ENCODE measurements around the gene ENO3. TPM values are rescaled to one million over a fixed set of nuclear protein-coding genes. Genes with fewer than 3 reads are reported as not detected.
A peak's percentile ranks its signal among the peaks of the same experiment; 100 is the strongest.

The ENO3 gene
- total RNA-seq, 4 donors from 2014 or later: 2.8 to 3.7 (median 3.6) TPM; not detected in 1

DNA sequence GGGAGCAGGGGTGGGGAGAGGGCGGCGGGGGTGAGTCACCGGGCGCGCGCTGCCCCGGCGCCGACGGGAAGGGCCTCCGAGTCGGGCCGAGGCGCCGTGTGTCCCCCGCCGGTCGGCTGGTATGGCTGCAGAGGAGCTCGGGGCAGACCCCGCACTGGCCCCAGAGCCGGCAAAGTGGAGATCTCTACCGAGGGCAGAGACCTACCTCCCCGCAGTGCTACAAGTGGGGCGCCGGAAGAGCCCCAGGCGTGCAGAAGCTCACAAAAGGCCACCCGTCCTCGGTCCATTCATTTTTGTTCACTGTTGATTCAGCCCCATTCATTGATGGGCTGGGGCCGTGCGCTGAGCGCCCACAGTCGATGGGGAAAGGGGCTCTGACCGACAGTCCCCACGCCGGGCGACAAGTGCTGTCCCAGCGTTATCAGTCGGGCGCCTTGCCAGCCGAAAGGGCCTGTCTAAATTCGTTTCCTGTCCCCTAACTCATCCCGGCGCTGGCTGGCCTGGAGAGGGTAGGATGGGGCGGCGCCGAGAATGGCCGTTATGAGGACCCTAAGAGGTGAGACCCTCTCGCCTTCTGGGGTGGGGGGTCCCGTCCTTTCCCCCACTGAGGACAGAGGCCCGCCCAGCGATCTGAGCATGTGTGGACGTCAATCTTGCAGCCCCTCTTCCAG lies 709 bp upstream of the ENO3 start:
- peak overlapping the region; percentile 82 to 97 for H3K4me3 ChIP-seq
- H3K4me1 ChIP-seq: peaks cover 8 to 14% of the 10 kb centered on the region in 2 donors
- no peaks in the 10 kb centered on the region for H3K27me3 ChIP-seq
- intact Hi-C loops (cut with DNase I; ENCODE audit: low total_unique reads): no loop called here
- peak; percentile 65 to 67 for DNase-seq
- H3K27ac ChIP-seq: peak overlapping the region; percentile 93 to 98
- no peaks in the 10 kb centered on the region for H3K36me3 ChIP-seq
- TF ChIP-seq CTCF (IDR thresholded peaks at IDR 0.05): no peak
- TF ChIP-seq POLR2A (IDR thresholded peaks at IDR 0.05): peak in 1 of 2 donors; percentile 4
- no peaks in the 10 kb centered on the region for H3K9me3 ChIP-seq

GRCh38 chr17:4951486-4951885 lies 567 bp downstream of the ENO3 start:
- intact Hi-C loops (cut with DNase I; ENCODE audit: low total_unique reads): no loop called here
- Histone ChIP-seq H3K9me3 (no peaks in the 10 kb centered on the region), H3K4me1 (peaks cover 0 to 2% of the 10 kb centered on the region in 2 donors), H3K27me3 (no peaks in the 10 kb centered on the region), H3K36me3 (no peaks in the 10 kb centered on the region), H3K4me3 (no peak overlapping the region), H3K27ac (no peak overlapping the region)
- DNase-seq: no peak
- TF ChIP-seq POLR2A (IDR thresholded peaks at IDR 0.05) (no peak), CTCF (IDR thresholded peaks at IDR 0.05) (no peak)

- H3K27me3 ChIP-seq: no peaks in the 10 kb centered on the region
- H3K27ac ChIP-seq: no peak overlapping the region
- H3K9me3 ChIP-seq: no peaks in the 10 kb centered on the region
- H3K4me3 ChIP-seq: no peak overlapping the region
- H3K36me3 ChIP-seq: no peaks in the 10 kb centered on the region
- no peak for TF ChIP-seq POLR2A (IDR thresholded peaks at IDR 0.05)
- TF ChIP-seq CTCF (IDR thresholded peaks at IDR 0.05): no peak
- intact Hi-C loops (cut with DNase I; ENCODE audit: low total_unique reads): no loop called here
- DNase-seq: no peak
- no peaks in the 10 kb centered on the region for H3K4me1 ChIP-seq
Observed at GRCh38 chr17:4953451-4953961, 2.6 kb downstream of the ENO3 start.

DNA sequence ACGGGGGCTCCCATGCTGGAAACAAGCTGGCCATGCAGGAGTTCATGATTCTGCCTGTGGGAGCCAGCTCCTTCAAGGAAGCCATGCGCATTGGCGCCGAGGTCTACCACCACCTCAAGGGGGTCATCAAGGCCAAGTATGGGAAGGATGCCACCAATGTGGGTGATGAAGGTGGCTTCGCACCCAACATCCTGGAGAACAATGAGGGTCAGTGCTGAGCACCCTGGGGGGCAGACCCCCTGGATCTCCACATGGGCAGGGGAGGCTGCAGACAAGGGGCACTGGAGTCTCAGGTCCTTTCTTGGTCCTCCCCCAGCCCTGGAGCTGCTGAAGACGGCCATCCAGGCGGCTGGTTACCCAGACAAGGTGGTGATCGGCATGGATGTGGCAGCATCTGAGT lies 4.2 kb downstream of the ENO3 start:
- H3K4me3 ChIP-seq: no peak overlapping the region
- no peak overlapping the region for H3K27ac ChIP-seq
- no peaks in the 10 kb centered on the region for H3K9me3 ChIP-seq
- H3K36me3 ChIP-seq: no peaks in the 10 kb centered on the region
- DNase-seq: no peak
- intact Hi-C loops (cut with DNase I; ENCODE audit: low total_unique reads): no loop called here
- H3K4me1 ChIP-seq: no peaks in the 10 kb centered on the region
- H3K27me3 ChIP-seq: no peaks in the 10 kb centered on the region
- TF ChIP-seq CTCF (IDR thresholded peaks at IDR 0.05): no peak
- TF ChIP-seq POLR2A (IDR thresholded peaks at IDR 0.05): no peak

- Histone ChIP-seq H3K4me3 (no peak overlapping the region), H3K36me3 (no peaks in the 10 kb centered on the region), H3K9me3 (no peaks in the 10 kb centered on the region), H3K27me3 (no peaks in the 10 kb centered on the region), H3K4me1 (no peaks in the 10 kb centered on the region), H3K27ac (no peak overlapping the region)
- DNase-seq: no peak
- TF ChIP-seq POLR2A (IDR thresholded peaks at IDR 0.05): no peak
- intact Hi-C loops (cut with DNase I; ENCODE audit: low total_unique reads): no loop called here
Observed at GRCh38 chr17:4956493-4957061, 5.7 kb downstream of the ENO3 start.
